Measurements from ENCODE around the gene ARHGAP26.

ARHGAP26 gene

GRCh38 chr5:143019157-143019556 is 249.0 kb downstream of the ARHGAP26 start:
- no peak for DNase-seq (ENCODE audit: low spot score)

GRCh38 chr5:143019614-143020515 is 249.7 kb downstream of the ARHGAP26 start:
- DNase-seq (ENCODE audit: low spot score): no peak

- no peak for DNase-seq (ENCODE audit: low spot score)
Measured at GRCh38 chr5:143021595-143021994, 251.4 kb downstream of the ARHGAP26 start.

- no peak for DNase-seq (ENCODE audit: low spot score)
Measured at GRCh38 chr5:143023411-143024096, 253.4 kb downstream of the ARHGAP26 start.

- DNase-seq (ENCODE audit: low spot score): no peak
Measured at GRCh38 chr5:143024228-143024920, 254.2 kb downstream of the ARHGAP26 start.

- no peak for DNase-seq (ENCODE audit: low spot score)
Measured at GRCh38 chr5:143025376-143025775, 255.2 kb downstream of the ARHGAP26 start.

- no peak for DNase-seq (ENCODE audit: low spot score)
Measured at GRCh38 chr5:143025971-143026370, 255.8 kb downstream of the ARHGAP26 start.

- DNase-seq (ENCODE audit: low spot score): no peak
Measured at GRCh38 chr5:143026380-143026779, 256.2 kb downstream of the ARHGAP26 start.

- no peak for DNase-seq (ENCODE audit: low spot score)
Measured at GRCh38 chr5:143029293-143029692, 259.1 kb downstream of the ARHGAP26 start.

GRCh38 chr5:143030349-143030748 is 260.2 kb downstream of the ARHGAP26 start:
- DNase-seq (ENCODE audit: low spot score): no peak

GRCh38 chr5:143031781-143032580 is 261.8 kb downstream of the ARHGAP26 start:
- DNase-seq (ENCODE audit: low spot score): no peak

GRCh38 chr5:143032581-143032836 is 262.3 kb downstream of the ARHGAP26 start:
- DNase-seq (ENCODE audit: low spot score): no peak

GRCh38 chr5:143033535-143034250 is 263.5 kb downstream of the ARHGAP26 start:
- DNase-seq (ENCODE audit: low spot score): no peak

- no peak for DNase-seq (ENCODE audit: low spot score)
Measured at GRCh38 chr5:143036146-143036927, 266.2 kb downstream of the ARHGAP26 start.

- no peak for DNase-seq (ENCODE audit: low spot score)
Measured at GRCh38 chr5:143037071-143037470, 266.9 kb downstream of the ARHGAP26 start.

GRCh38 chr5:143037708-143038107 is 267.5 kb downstream of the ARHGAP26 start:
- no peak for DNase-seq (ENCODE audit: low spot score)

- no peak for DNase-seq (ENCODE audit: low spot score)
Measured at GRCh38 chr5:143040622-143041021, 270.4 kb downstream of the ARHGAP26 start.

GRCh38 chr5:143041461-143041860 is 271.3 kb downstream of the ARHGAP26 start:
- no peak for DNase-seq (ENCODE audit: low spot score)

GRCh38 chr5:143041972-143042770 is 272.0 kb downstream of the ARHGAP26 start:
- no peak for DNase-seq (ENCODE audit: low spot score)

- no peak for DNase-seq (ENCODE audit: low spot score)
Measured at GRCh38 chr5:143044265-143044664, 274.1 kb downstream of the ARHGAP26 start.
